Dendritic cell treated with granulocyte-macrophage colony-stimulating factor and Interleukin-4, amounts not matched to agents 40 ng/mL and 50 ng/mL, for 4 days (primary cell): ENCODE measurements around the gene ADGRE3.
"Not testable (repeated sequence)": the region's sequence is repeated elsewhere in the genome, so short reads cannot be mapped to it uniquely, and the experiment has no call there.

Experiments used
- H3K27ac Mint-ChIP-seq: one replicate; pipeline ENCODE4 v1.8.0; 2022; ENCODE audit warnings: mild to moderate bottlenecking, mixed read lengths
- H3K27me3 Mint-ChIP-seq: one replicate; pipeline ENCODE4 v1.8.0; 2022; ENCODE audit warnings: mild to moderate bottlenecking, mixed read lengths
- H3K36me3 Mint-ChIP-seq: one replicate; pipeline ENCODE4 v1.8.0; 2022; ENCODE audit warnings: low read depth, mixed read lengths
- H3K4me1 Mint-ChIP-seq: one replicate; pipeline ENCODE4 v1.8.0; 2022; ENCODE audit warnings: low read depth, mixed read lengths
- H3K4me3 Mint-ChIP-seq: one replicate; pipeline ENCODE4 v1.8.0; 2022; ENCODE audit warnings: mild to moderate bottlenecking, moderate library complexity, mixed read lengths
- H3K9me3 Mint-ChIP-seq: one replicate; pipeline ENCODE4 v1.8.0; 2022; ENCODE audit warnings: mixed read lengths
- intact Hi-C: fragments of 100-400 bp; cut with micrococcal nuclease; formaldehyde crosslinking; loops from one replicate; pipeline ENCODE4 v1.15.0; 2022

ADGRE3 gene

GRCh38 chr19:14603990-14604387 is 70.7 kb downstream of the ADGRE3 start:
- H3K4me3 Mint-ChIP-seq = no peak overlapping the region
- H3K4me1 Mint-ChIP-seq = peaks cover 5% of the 10 kb centered on the region
- H3K27ac Mint-ChIP-seq = no peak overlapping the region
- intact Hi-C loops = no loop called here
- no peaks in the 10 kb centered on the region for H3K9me3 Mint-ChIP-seq
- H3K36me3 Mint-ChIP-seq = no peaks in the 10 kb centered on the region
- H3K27me3 Mint-ChIP-seq = peaks cover 2% of the 10 kb centered on the region

- H3K4me3 Mint-ChIP-seq = no peak overlapping the region
- H3K27ac Mint-ChIP-seq = no peak overlapping the region
- H3K4me1 Mint-ChIP-seq = no peaks in the 10 kb centered on the region
- no peaks in the 10 kb centered on the region for H3K36me3 Mint-ChIP-seq
- intact Hi-C loops = no loop called here
- peaks cover 11% of the 10 kb centered on the region for H3K9me3 Mint-ChIP-seq
- peaks cover 15% of the 10 kb centered on the region for H3K27me3 Mint-ChIP-seq
These were observed 75.0 kb downstream of the ADGRE3 start for GRCh38 chr19:14599548-14600147.

GRCh38 chr19:14595558-14595957 is 79.1 kb downstream of the ADGRE3 start:
- no peak overlapping the region for H3K4me3 Mint-ChIP-seq
- no peaks in the 10 kb centered on the region for H3K36me3 Mint-ChIP-seq
- no peaks in the 10 kb centered on the region for H3K4me1 Mint-ChIP-seq
- H3K27ac Mint-ChIP-seq = no peak overlapping the region
- intact Hi-C loops = no loop called here
- H3K9me3 Mint-ChIP-seq = peaks cover 11% of the 10 kb centered on the region
- H3K27me3 Mint-ChIP-seq = peaks cover 21% of the 10 kb centered on the region

GRCh38 chr19:14589433-14589832 is 85.2 kb downstream of the ADGRE3 start:
- intact Hi-C loops, H3K27me3 Mint-ChIP-seq, H3K9me3 Mint-ChIP-seq, H3K27ac Mint-ChIP-seq, H3K36me3 Mint-ChIP-seq, H3K4me3 Mint-ChIP-seq: not testable (repeated sequence)
- H3K4me1 Mint-ChIP-seq = peaks cover 19% of the 10 kb centered on the region

GRCh38 chr19:14585187-14585586 is 89.5 kb downstream of the ADGRE3 start:
- H3K4me1 Mint-ChIP-seq = peaks cover 38% of the 10 kb centered on the region
- H3K9me3 Mint-ChIP-seq, H3K4me3 Mint-ChIP-seq: not testable (repeated sequence)

GRCh38 chr19:14584372-14584771 is 90.3 kb downstream of the ADGRE3 start:
- H3K36me3 Mint-ChIP-seq, H3K4me3 Mint-ChIP-seq, H3K27ac Mint-ChIP-seq, intact Hi-C loops, H3K27me3 Mint-ChIP-seq, H3K9me3 Mint-ChIP-seq: not testable (repeated sequence)
- H3K4me1 Mint-ChIP-seq = peaks cover 38% of the 10 kb centered on the region

More at GRCh38 chr19:14585187-14585586, 89.5 kb downstream of the ADGRE3 start:
- H3K27ac Mint-ChIP-seq, H3K27me3 Mint-ChIP-seq, intact Hi-C loops, H3K36me3 Mint-ChIP-seq: not testable (repeated sequence)

- Mint-ChIP-seq H3K4me3 (no peak within 1 kb of the TSS), H3K4me1 (peaks cover 32% of the 10 kb centered on the region), H3K27me3 (peaks cover 1% of the 10 kb centered on the region), H3K9me3 (no peaks in the 10 kb centered on the region), H3K36me3 (no peaks in the 10 kb centered on the region), H3K27ac (peak within 1 kb of the TSS; percentile 56)
- intact Hi-C loops = no loop called here
These were observed 91.7 kb downstream of the ADGRE3 start, which contains the start of gene CLEC17A for GRCh38 chr19:14582894-14583340. Gene CLEC17A, plus strand, starts transcription at chr19:14583084. Its CDS starts 77 bp downstream, at chr19:14583161.

- Mint-ChIP-seq H3K36me3 (no peaks in the 10 kb centered on the region), H3K27ac (no peak overlapping the region), H3K9me3 (no peaks in the 10 kb centered on the region), H3K27me3 (no peaks in the 10 kb centered on the region), H3K4me3 (no peak overlapping the region), H3K4me1 (peaks cover 31% of the 10 kb centered on the region)
- intact Hi-C loops = no loop called here
These were observed 93.9 kb downstream of the ADGRE3 start for GRCh38 chr19:14580623-14581237.

- Mint-ChIP-seq H3K27ac (no peak overlapping the region), H3K4me3 (no peak overlapping the region), H3K27me3 (no peaks in the 10 kb centered on the region), H3K36me3 (no peaks in the 10 kb centered on the region), H3K4me1 (peaks cover 27% of the 10 kb centered on the region), H3K9me3 (no peaks in the 10 kb centered on the region)
- intact Hi-C loops = loop anchor here (10.0 kb wide), 1 partner anchor 207 kb away; no protein-coding TSS in a partner anchor
These were observed 96.7 kb downstream of the ADGRE3 start for GRCh38 chr19:14577885-14578427.

GRCh38 chr19:14577264-14577663 is 97.4 kb downstream of the ADGRE3 start:
- intact Hi-C loops = loop anchor here (10.0 kb wide), 1 partner anchor 208 kb away; no protein-coding TSS in a partner anchor
- no peak overlapping the region for H3K27ac Mint-ChIP-seq
- H3K4me1 Mint-ChIP-seq = peaks cover 21% of the 10 kb centered on the region

GRCh38 chr19:14576363-14576762 is 98.3 kb downstream of the ADGRE3 start:
- no peaks in the 10 kb centered on the region for H3K27me3 Mint-ChIP-seq
- H3K36me3 Mint-ChIP-seq = peaks cover 6% of the 10 kb centered on the region
- no peaks in the 10 kb centered on the region for H3K9me3 Mint-ChIP-seq
- peaks cover 26% of the 10 kb centered on the region for H3K4me1 Mint-ChIP-seq
- no peak overlapping the region for H3K4me3 Mint-ChIP-seq
- H3K27ac Mint-ChIP-seq = no peak overlapping the region
- intact Hi-C loops = loop anchor here (10.0 kb wide), 1 partner anchor 208 kb away; no protein-coding TSS in a partner anchor

More at GRCh38 chr19:14577264-14577663, 97.4 kb downstream of the ADGRE3 start:
- no peaks in the 10 kb centered on the region for H3K36me3 Mint-ChIP-seq
- H3K4me3 Mint-ChIP-seq = no peak overlapping the region
- no peaks in the 10 kb centered on the region for H3K9me3 Mint-ChIP-seq
- H3K27me3 Mint-ChIP-seq = no peaks in the 10 kb centered on the region

GRCh38 chr19:14575428-14575980 is 99.1 kb downstream of the ADGRE3 start:
- intact Hi-C loops = loop anchor here (10.0 kb wide), 1 partner anchor 209 kb away; no protein-coding TSS in a partner anchor
- Mint-ChIP-seq H3K27me3 (no peaks in the 10 kb centered on the region), H3K4me1 (peaks cover 35% of the 10 kb centered on the region), H3K9me3 (no peaks in the 10 kb centered on the region), H3K36me3 (peaks cover 11% of the 10 kb centered on the region), H3K27ac (no peak overlapping the region), H3K4me3 (no peak overlapping the region)

GRCh38 chr19:14571695-14572490 is 102.8 kb downstream of the ADGRE3 start, which contains the start of gene NDUFB7:
Gene NDUFB7, minus strand, starts transcription at chr19:14572066. Its CDS starts 66 bp downstream, at chr19:14572000.
- peak within 1 kb of the TSS; percentile 97 for H3K4me3 Mint-ChIP-seq
- H3K36me3 Mint-ChIP-seq = peaks cover 45% of the 10 kb centered on the region
- no peaks in the 10 kb centered on the region for H3K27me3 Mint-ChIP-seq
- peaks cover 66% of the 10 kb centered on the region for H3K4me1 Mint-ChIP-seq
- intact Hi-C loops = loop anchor here (5.0 to 10.0 kb wide), 2 partner anchors 213 to 555 kb away; a partner anchor contains a TSS
- no peaks in the 10 kb centered on the region for H3K9me3 Mint-ChIP-seq
- H3K27ac Mint-ChIP-seq = peak within 1 kb of the TSS; percentile 94
